ENCODE data around the gene PLEKHA6.

DNA sequence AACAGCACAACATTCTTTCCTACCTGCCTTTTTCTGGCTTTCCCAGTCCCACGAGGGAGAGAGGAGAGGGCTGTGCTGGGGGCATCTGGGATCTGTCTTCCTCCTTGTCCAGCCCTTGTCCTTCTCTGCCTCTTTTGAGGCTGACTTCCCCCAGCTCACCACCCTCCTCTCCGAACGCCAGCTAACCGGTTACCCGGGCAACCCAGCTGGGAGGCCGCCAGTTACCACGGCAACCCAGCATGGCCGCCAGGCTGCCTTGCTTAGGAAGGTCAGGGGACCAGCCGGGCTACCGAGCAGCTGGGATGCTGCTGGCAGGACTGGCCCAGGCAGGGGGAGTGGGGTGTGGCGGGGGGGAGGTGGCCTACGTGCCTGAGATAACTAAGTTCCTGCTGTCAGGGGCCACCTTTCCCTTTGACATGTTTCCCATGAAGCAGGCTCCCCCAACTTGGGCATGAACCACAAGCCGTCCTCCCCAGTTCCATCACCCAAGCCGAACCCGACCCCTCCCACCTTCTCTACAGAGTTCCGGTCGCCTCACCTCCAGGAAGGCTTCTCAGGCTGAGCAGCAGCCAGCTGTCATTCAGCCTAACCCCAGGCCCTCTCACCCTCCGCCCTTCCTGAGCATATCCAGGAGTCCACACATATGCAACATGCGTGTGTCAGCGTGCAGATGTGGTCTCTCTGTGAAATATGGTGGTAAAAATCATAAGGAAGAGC, 8.7 kb downstream of the PLEKHA6 start:
- TF ChIP-seq POLR2A (IDR thresholded peaks at IDR 0.05) (no peak), CTCF (IDR thresholded peaks at IDR 0.05 in 4 of 5, conservative IDR thresholded peaks at IDR 0.05 in 1 of 5) (no peak)
